Activated CD8-positive, alpha-beta memory T cell treated with anti-CD3 and anti-CD28 coated beads, Interleukin-2, amount 50 U/mL, for 4 hours (primary cell): ENCODE data around the gene ADRA2C.

ENCODE experiments used
- DNase-seq: peaks from one replicate; pipeline ENCODE4 v3.0.0-alpha.2; 2020

Gene ADRA2C

GRCh38 chr4:3766036-3766784 is at the start of gene ADRA2C:
TSS of gene ADRA2C (plus strand) at chr4:3766385. CDS start at chr4:3766607, 222 bp downstream.
- DNase-seq, result no peak

GRCh38 chr4:3716631-3717235 is 49.5 kb upstream of the ADRA2C start:
- DNase-seq, result no peak

DNA sequence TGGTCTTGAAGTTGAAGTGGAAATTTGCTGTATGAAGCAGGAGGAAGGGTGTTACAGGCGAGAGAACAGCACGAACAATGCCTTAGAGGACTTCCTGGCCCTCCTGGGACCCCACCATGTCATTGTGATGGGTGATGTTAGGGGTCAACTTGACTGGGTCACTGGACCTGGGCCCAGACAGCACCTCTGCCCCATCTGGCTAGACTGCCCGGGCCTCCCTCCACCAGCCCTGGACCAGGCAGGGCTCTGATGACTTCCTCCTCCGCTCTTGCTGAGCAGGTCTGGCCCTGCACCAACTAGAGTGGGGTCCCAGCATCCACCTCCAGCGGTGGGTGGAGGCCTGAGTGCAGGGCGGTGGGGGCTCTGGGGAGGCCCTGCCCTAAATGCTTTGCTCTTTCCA is 48.9 kb upstream of the ADRA2C start:
- DNase-seq, result no peak

- DNase-seq, result no peak
Observed at GRCh38 chr4:3718462-3718861, 47.7 kb upstream of the ADRA2C start.

- DNase-seq, result no peak
Observed at GRCh38 chr4:3719191-3719590, 47.0 kb upstream of the ADRA2C start.

DNA sequence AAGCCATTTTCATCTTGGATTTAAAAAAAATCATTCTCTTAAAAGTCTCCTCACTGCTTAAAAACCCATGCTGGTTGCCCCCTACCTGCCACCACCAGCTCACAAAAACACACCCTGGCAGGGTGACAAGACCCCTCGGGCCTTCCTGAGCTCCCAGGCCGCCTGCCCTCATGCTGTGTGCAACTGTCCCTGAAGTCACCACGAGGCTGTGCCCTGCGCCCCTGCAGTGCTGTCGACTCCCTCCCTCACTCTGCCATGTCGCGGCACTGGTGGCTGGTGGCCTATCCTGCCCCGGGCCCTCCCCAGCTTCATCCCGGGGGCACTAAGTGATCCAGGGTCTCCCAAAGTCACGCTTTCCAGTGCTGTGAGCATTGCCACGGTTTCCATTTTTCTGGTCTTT is 46.3 kb upstream of the ADRA2C start:
- no peak for DNase-seq

DNA sequence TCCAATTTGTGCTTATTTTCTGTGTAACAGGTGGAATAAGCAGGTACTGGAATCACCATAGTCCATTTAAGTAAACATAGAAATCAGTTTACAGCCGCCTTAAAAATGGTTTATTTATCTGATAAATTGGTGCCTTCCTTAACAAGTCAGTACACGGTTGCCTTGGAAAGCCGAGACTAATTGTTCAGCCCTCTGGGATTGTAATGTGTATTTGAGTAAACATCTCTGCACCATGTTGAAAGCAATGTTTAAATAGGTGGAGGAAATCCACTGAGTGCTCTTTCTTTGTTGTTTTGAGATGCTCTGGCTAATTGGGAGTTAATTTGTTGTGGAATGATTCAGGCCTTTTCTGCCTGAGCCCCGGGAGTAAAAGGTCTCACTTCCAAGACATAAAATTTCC is 45.7 kb upstream of the ADRA2C start:
- no peak for DNase-seq

DNA sequence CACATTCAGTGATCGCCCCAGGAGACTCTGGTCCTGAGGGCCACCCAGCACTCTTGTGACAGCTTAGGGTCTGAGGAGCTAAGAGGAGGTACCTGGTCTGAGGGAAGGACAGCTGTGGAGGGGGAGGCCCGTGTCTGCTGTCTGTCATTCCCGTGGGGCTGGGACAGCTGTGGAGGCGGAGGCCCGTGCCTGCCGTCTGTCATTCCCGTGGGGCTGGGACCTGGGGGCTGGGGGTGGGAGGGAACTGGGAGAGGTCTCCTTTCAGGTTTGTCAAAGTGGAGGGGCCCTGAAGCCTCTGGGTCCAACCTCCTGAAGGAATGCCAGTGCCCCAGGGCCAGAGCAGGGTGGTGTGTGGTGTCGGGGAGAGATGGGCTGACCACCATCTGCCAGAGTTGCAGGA is 45.0 kb upstream of the ADRA2C start:
- DNase-seq, result no peak

DNA sequence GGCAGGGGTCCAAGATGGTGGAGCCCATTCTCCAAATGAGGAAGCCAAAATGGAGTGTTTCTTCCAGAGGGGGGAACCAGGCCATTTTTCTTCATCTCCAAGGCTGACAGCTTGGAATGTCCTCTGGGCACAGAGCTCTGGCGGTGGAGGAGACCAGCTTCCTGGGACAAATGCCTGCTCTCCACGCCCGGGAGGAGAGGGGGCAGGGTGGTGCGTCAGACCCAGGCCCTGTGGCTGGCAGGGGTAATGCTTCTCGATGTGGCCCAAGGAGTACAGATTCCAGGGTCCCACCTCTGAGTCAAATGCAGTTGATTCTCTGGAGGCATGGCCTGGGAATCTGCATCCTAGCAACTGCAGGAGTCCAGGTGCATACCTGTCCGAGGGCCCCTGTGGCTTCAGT is 44.6 kb upstream of the ADRA2C start:
- DNase-seq, result no peak

GRCh38 chr4:3722446-3723231 is 43.5 kb upstream of the ADRA2C start:
- DNase-seq, result no peak

DNA sequence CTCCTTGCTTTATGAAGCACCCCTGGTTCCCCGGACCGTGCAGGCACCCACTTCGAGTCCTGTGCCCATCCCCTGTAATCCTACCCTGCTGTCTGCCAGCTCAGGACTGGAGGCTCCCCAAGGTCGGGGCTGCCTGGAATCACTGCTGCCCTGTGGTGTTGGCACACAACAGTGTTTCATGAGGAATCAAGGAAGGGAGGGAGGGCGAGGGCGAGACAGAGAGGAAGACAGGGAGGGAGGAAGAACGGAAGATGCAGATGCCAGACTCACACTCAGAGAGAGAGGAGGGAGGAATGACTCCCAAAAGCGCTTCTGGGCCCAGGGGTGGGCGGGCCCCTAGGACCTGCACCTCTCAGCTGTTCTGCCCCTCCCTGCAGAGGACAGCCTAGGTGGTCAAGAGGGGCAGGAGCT is 42.9 kb upstream of the ADRA2C start:
- DNase-seq, result no peak

DNA sequence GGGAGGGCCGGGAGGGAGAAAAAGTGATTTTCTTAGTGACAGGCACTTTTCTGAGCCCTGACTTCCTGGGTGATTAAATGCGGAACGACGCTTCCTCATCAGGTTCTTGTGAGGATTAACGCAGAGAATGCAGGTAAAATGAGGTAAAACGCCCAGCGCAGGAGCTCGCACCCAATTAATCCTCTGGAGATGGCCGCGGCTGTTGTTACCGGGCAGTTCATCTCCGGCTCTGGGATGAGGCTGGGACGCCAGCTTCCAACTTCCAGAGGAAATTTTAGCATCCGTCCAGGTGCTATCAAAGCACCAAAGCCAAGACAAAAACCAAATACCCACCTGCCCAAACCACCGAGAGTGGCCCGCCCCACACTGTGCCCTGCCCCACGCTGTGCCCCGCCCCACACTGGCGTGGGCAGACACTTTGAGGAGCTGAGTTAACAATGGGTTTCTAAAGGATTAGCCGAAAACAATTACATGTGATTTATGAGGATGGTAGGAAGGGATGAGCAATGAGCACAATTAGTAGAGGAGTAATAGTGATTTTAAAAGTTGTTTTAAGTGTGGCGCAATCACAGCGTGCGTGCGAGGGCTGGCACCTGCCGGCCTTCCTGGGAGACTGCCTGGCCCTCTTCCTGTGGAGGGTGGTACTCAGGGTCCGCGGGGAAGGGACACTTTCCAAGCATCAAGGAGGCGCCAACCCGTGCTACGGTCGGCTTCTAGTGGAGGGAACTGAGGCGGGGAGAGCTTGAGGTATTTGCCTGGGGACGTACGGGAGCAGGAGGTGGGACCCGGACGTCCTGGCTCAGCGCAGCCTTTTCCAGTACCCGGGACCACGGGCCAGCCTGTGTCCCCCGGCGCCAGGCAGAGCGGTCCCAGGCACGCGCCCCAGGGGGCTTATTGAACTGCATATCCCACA is 41.6 kb upstream of the ADRA2C start:
- DNase-seq, result no peak

DNA sequence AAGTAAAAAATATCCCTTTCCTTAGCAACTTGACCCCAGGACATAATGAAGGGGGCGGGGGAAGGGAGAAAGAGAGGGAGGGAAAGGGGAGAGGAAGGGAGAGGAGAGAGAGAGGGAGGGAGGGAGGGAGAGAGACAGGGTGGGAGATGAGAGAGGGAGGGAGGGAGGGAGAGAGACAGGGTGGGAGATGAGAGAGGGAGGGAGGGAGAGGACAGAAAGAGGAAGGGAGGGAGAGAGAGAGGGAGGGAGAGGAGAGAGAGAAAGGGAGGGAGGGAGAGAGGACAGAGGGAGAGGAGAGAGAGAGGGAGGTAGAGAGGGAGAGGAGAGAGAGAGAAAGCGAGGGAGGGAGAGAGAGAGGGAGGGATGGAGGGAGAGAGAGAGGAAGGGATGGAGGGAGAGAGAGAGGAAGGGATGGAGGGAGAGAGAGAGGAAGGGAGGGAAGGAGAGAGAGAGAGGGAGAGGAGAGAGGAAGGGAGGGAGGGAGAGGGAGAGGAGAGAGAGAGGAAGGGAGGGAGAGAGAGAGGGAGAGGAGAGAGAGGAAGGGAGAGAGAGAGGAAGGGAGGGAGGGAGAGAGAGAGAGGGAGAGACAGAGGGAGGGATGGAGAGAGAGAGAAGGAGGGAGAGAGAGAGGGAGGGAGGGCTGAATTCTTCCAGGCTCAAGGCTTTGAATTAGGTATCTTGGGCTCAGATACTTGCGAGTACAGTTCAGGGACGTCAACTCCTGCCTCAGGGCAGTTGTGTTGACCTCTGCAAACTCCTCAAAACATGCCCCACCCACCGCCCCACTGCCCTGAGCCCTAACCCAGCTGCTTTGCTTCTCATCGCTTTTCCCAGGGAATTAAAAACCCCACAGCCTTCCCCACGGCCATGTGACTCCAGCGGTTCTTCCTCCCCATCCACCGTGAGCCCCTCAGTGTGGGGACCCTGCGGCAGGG is 40.0 kb upstream of the ADRA2C start:
- no peak for DNase-seq

GRCh38 chr4:3727847-3728469 is 38.2 kb upstream of the ADRA2C start:
- no peak for DNase-seq

- DNase-seq, result no peak
Observed at GRCh38 chr4:3729188-3729881, 36.9 kb upstream of the ADRA2C start.

DNA sequence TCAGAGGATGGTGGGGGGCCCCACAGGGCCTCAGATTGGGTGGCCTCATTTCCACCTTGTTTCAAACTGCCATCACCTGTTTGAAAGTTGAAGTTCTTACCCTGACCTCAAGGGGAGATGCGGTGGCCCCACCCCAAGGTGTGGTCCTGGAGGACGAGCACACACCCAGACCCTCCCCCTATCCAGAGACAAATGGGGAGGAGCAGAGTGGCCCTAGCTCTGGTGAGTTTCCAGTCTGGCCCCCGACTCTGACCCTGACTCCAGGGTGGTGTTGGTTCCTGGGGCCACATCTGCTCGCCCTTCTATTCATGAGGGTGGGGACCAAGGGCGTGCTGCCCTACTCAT is 36.3 kb upstream of the ADRA2C start:
- DNase-seq, result no peak

DNA sequence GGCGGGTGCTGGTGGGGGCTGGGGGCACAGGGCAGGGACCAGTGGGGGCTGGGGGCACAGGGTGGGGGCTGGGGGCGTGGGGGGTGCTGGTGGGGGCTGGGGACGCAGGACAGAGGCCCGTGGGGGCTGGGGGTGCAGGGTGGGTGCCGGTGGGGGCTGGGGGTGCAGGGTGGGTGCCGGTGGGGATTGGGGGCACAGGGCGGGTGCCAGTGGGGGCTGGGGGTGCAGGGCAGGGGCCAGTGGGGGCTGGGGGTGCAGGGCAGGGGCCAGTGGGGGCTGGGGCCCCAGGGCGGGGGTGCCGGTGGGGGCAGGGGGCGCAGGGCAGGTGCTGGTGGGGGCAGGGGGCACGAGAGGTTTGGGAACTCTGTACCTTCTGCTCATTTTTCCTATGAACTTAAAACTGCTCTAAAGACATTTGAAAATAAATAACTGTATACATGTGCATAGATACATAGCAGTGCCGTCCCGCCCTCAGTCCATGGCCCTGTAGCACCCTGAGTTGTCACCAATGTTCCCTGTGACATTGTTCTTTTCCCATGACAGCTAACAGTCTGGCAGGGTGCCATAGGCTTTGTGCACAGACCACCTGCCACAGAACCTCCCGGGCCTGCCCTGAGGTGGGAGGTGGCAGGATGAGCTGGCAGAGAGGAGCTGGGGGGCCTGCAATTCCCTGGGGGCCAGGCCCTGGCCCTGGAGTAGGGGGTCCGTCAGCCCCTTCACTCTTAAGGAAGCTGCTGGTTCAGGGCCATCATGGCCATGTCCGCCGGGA is 35.6 kb upstream of the ADRA2C start:
- DNase-seq, result no peak

- no peak for DNase-seq
Observed at GRCh38 chr4:3732076-3733028, 33.8 kb upstream of the ADRA2C start.

DNA sequence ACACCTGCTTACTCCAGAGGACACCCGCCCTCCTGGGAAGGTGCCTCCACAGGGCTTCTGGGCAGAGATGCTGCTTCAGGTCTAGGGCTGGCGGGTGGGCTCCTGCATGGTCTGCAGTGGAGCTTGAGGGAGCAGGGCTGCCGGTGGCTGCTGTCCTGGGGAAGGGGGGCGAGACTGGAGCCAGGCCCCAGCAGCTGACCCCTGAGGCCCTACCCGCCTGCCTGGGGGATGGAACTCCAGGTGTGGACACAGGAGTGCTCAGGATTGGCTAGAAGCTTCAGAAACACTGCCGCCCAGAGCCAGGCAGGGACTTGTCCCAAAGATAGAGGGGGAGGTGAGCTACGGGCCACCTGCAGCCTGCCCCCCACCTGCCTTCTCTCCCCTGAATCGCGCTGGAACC is 33.0 kb upstream of the ADRA2C start:
- DNase-seq, result no peak
